Peyer's patch (tissue), 4 donors: ENCODE data around the gene MYF6. TPM values are rescaled to one million over a fixed set of nuclear protein-coding genes. Genes with fewer than 3 reads are reported as not detected.
"Not testable (repeated sequence)": the region's sequence is repeated elsewhere in the genome, so short reads cannot be mapped to it uniquely, and the experiment has no call there.

ENCODE experiments used
- DNase-seq, 3 donors: peaks; one replicate each; pipeline ENCODE4 v3.0.0-alpha.2; 2017 to 2019
- H3K27ac ChIP-seq, 4 donors: fragments of 200-600 bp; sonication (generic); one replicate each; pipeline ENCODE4 v1.5.1; 2016 to 2019
- H3K27me3 ChIP-seq, 2 donors: fragments of 200-600 bp; sonication (generic); one replicate each; pipeline ENCODE4 v1.5.1; 2019
- H3K36me3 ChIP-seq, 3 donors: fragments of 200-600 bp; sonication (generic); one replicate each; pipeline ENCODE4 v1.5.1; 2016 to 2019
- H3K4me1 ChIP-seq, 4 donors: fragments of 200-600 bp; sonication (generic); one replicate each; pipeline ENCODE4 v1.5.1; 2016 to 2019
- H3K4me3 ChIP-seq, 4 donors: fragments of 200-600 bp; sonication (generic); 1 replicate in 3 of 4; 2 replicates in 1 of 4; pipeline ENCODE4 v1.5.1; 2016 to 2019; ENCODE audit warnings: mild to moderate bottlenecking in 1 of 4
- H3K9me3 ChIP-seq, 4 donors: fragments of 200-600 bp; sonication (generic); one replicate each; pipeline ENCODE4 v1.5.1; 2016 to 2019; ENCODE audit warnings: mild to moderate bottlenecking in 1 of 4
- CTCF ChIP-seq, 6 experiments: fragments of 450-650 bp in 4 of 6; fragments of 200-600 bp in 2 of 6; sonication (generic) in 1 of 6; IDR thresholded peaks; one replicate each; pipeline ENCODE4 v1.5.1; 2017 to 2019; ENCODE audit warnings: antibody characterized with exemption in 6 of 6, mild to moderate bottlenecking in 3 of 6, moderate library complexity in 1 of 6
- POLR2A ChIP-seq, 2 donors: fragments of 450-650 bp; IDR thresholded peaks; one replicate each; pipeline ENCODE4 v1.5.1; 2017; ENCODE audit warnings: antibody characterized with exemption in 2 of 2, mild to moderate bottlenecking in 2 of 2, moderate library complexity in 2 of 2
- total RNA-seq, 4 donors: library from RNA; depleted of rRNA; stranded (reverse); fragments of >200 nt; gene quantifications; one replicate each; pipeline ENCODE4 v1.1.0, GENCODE V29; 2016

Gene MYF6
- not detected for total RNA-seq

- Histone ChIP-seq H3K27me3 (no peaks in the 10 kb centered on the region), H3K36me3 (no peaks in the 10 kb centered on the region), H3K4me1 (no peaks in the 10 kb centered on the region), H3K27ac (no peak within 1 kb of the TSS), H3K4me3 (no peak within 1 kb of the TSS), H3K9me3 (peaks cover 0 to 8% (median 0%) of the 10 kb centered on the region in 4 donors)
- TF ChIP-seq POLR2A (IDR thresholded peaks at IDR 0.05) (no peak), CTCF (IDR thresholded peaks at IDR 0.05) (no peak)
- DNase-seq, result no peak
These were observed at the start of gene MYF6 for GRCh38 chr12:80707126-80707829. Gene MYF6 (plus strand): TSS chr12:80707634. CDS start chr12:80707720, 86 bp downstream.

- no peaks in the 10 kb centered on the region for H3K4me1 ChIP-seq
- no peaks in the 10 kb centered on the region for H3K9me3 ChIP-seq
- no peaks in the 10 kb centered on the region for H3K27me3 ChIP-seq
- TF ChIP-seq CTCF (IDR thresholded peaks at IDR 0.05) (no peak), POLR2A (IDR thresholded peaks at IDR 0.05) (no peak)
- no peak overlapping the region for H3K4me3 ChIP-seq
- no peaks in the 10 kb centered on the region for H3K36me3 ChIP-seq
- DNase-seq, result no peak
- H3K27ac ChIP-seq, result no peak overlapping the region
These were observed 47.8 kb upstream of the MYF6 start for GRCh38 chr12:80659512-80660063.

DNA sequence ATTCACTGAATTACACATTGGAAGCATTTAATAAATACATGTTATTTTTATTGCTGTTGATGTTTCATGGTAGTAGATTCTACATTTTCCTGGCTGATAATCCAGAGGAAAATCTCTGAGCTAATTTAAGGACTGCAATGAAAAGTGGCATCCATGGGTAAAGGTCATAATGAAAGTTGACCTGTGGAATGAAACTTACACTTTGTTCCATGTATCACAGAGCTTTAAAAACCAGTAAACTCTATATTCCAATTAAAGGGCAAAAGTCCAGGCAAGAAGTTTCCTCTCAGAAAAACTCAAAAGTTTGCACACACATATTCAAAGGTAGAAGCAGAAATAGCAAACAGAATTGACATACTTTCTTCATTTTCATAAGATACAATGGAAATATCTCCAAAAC is 44.8 kb upstream of the MYF6 start:
- no peak for DNase-seq
- Histone ChIP-seq H3K27ac (no peak overlapping the region), H3K27me3 (no peaks in the 10 kb centered on the region), H3K36me3 (no peaks in the 10 kb centered on the region), H3K9me3 (no peaks in the 10 kb centered on the region), H3K4me3 (no peak overlapping the region), H3K4me1 (no peaks in the 10 kb centered on the region)
- TF ChIP-seq CTCF (IDR thresholded peaks at IDR 0.05) (no peak), POLR2A (IDR thresholded peaks at IDR 0.05) (no peak)

GRCh38 chr12:80670214-80670613 is 37.2 kb upstream of the MYF6 start:
- Histone ChIP-seq H3K27me3 (no peaks in the 10 kb centered on the region), H3K36me3 (no peaks in the 10 kb centered on the region), H3K4me1 (no peaks in the 10 kb centered on the region), H3K4me3 (no peak overlapping the region), H3K9me3 (no peaks in the 10 kb centered on the region), H3K27ac (no peak overlapping the region)
- TF ChIP-seq CTCF (IDR thresholded peaks at IDR 0.05) (no peak), POLR2A (IDR thresholded peaks at IDR 0.05) (no peak)
- no peak for DNase-seq

- not testable (repeated sequence) for DNase-seq, H3K4me3 ChIP-seq, H3K27ac ChIP-seq, H3K36me3 ChIP-seq, H3K27me3 ChIP-seq, H3K9me3 ChIP-seq, H3K4me1 ChIP-seq
These were observed 31.3 kb upstream of the MYF6 start for GRCh38 chr12:80676042-80676636.

GRCh38 chr12:80676856-80677255 is 30.6 kb upstream of the MYF6 start:
- no peaks in the 10 kb centered on the region for H3K36me3 ChIP-seq
- H3K4me1 ChIP-seq, result no peaks in the 10 kb centered on the region
- no peak for TF ChIP-seq CTCF (IDR thresholded peaks at IDR 0.05)
- no peak for TF ChIP-seq POLR2A (IDR thresholded peaks at IDR 0.05)
- no peak for DNase-seq
- H3K27me3 ChIP-seq, result no peaks in the 10 kb centered on the region
- H3K4me3 ChIP-seq, result no peak overlapping the region
- H3K27ac ChIP-seq, result no peak overlapping the region
- H3K9me3 ChIP-seq, result no peaks in the 10 kb centered on the region
